Measurements from ENCODE around the gene FUT9.

Gene FUT9

GRCh38 chr6:96186516-96187195 lies 170.9 kb downstream of the FUT9 start:
- no peak for DNase-seq
- Mint-ChIP-seq H3K9me3 (peaks cover 14% of the 10 kb centered on the region), H3K36me3 (ENCODE audit: low read depth) (no peaks in the 10 kb centered on the region), H3K27me3 (ENCODE audit: low read depth, poor library complexity) (no peaks in the 10 kb centered on the region), H3K4me3 (no peak overlapping the region), H3K27ac (no peak overlapping the region), H3K4me1 (no peaks in the 10 kb centered on the region)
- TF ChIP-seq CTCF (IDR thresholded peaks at IDR 0.05), result no peak

- H3K4me3 Mint-ChIP-seq, result no peak overlapping the region
- H3K9me3 Mint-ChIP-seq, result peaks cover 6% of the 10 kb centered on the region
- DNase-seq, result no peak
- H3K27ac Mint-ChIP-seq, result no peak overlapping the region
- no peaks in the 10 kb centered on the region for H3K4me1 Mint-ChIP-seq
- H3K36me3 Mint-ChIP-seq (ENCODE audit: low read depth), result no peaks in the 10 kb centered on the region
- no peak for TF ChIP-seq CTCF (IDR thresholded peaks at IDR 0.05)
- H3K27me3 Mint-ChIP-seq (ENCODE audit: low read depth, poor library complexity), result peaks cover 4% of the 10 kb centered on the region
Observed at GRCh38 chr6:96194675-96195074, 178.9 kb downstream of the FUT9 start.

GRCh38 chr6:96195272-96195671 lies 179.5 kb downstream of the FUT9 start:
- TF ChIP-seq CTCF (IDR thresholded peaks at IDR 0.05), result no peak
- no peak for DNase-seq
- peaks cover 4% of the 10 kb centered on the region for H3K27me3 Mint-ChIP-seq (ENCODE audit: low read depth, poor library complexity)
- H3K27ac Mint-ChIP-seq, result no peak overlapping the region
- no peak overlapping the region for H3K4me3 Mint-ChIP-seq
- H3K9me3 Mint-ChIP-seq, result peaks cover 6% of the 10 kb centered on the region
- H3K36me3 Mint-ChIP-seq (ENCODE audit: low read depth), result no peaks in the 10 kb centered on the region
- H3K4me1 Mint-ChIP-seq, result no peaks in the 10 kb centered on the region

- peaks cover 8% of the 10 kb centered on the region for H3K27me3 Mint-ChIP-seq (ENCODE audit: low read depth, poor library complexity)
- no peaks in the 10 kb centered on the region for H3K36me3 Mint-ChIP-seq (ENCODE audit: low read depth)
- no peak for TF ChIP-seq CTCF (IDR thresholded peaks at IDR 0.05)
- peaks cover 6% of the 10 kb centered on the region for H3K9me3 Mint-ChIP-seq
- H3K27ac Mint-ChIP-seq, result no peak overlapping the region
- DNase-seq, result no peak
- no peaks in the 10 kb centered on the region for H3K4me1 Mint-ChIP-seq
- H3K4me3 Mint-ChIP-seq, result no peak overlapping the region
Observed at GRCh38 chr6:96196633-96197032, 180.9 kb downstream of the FUT9 start.

- no peak for TF ChIP-seq CTCF (IDR thresholded peaks at IDR 0.05)
- Mint-ChIP-seq H3K4me1 (no peaks in the 10 kb centered on the region), H3K27me3 (ENCODE audit: low read depth, poor library complexity) (peaks cover 6% of the 10 kb centered on the region), H3K9me3 (peaks cover 1% of the 10 kb centered on the region), H3K36me3 (ENCODE audit: low read depth) (no peaks in the 10 kb centered on the region), H3K4me3 (no peak overlapping the region), H3K27ac (no peak overlapping the region)
- no peak for DNase-seq
Observed at GRCh38 chr6:96197241-96197640, 181.5 kb downstream of the FUT9 start.

GRCh38 chr6:96202571-96202970 lies 186.8 kb downstream of the FUT9 start:
- no peak overlapping the region for H3K27ac Mint-ChIP-seq
- no peaks in the 10 kb centered on the region for H3K36me3 Mint-ChIP-seq (ENCODE audit: low read depth)
- H3K4me3 Mint-ChIP-seq, result no peak overlapping the region
- DNase-seq, result no peak
- no peaks in the 10 kb centered on the region for H3K9me3 Mint-ChIP-seq
- H3K4me1 Mint-ChIP-seq, result no peaks in the 10 kb centered on the region
- H3K27me3 Mint-ChIP-seq (ENCODE audit: low read depth, poor library complexity), result peaks cover 4% of the 10 kb centered on the region
- no peak for TF ChIP-seq CTCF (IDR thresholded peaks at IDR 0.05)

Measured in nephron progenitor cell (in vitro differentiated cells).